HepG2 (cell line): ENCODE measurements around the gene TMEM100. TPM values are rescaled to one million over a fixed set of nuclear protein-coding genes. Genes with fewer than 3 reads are reported as not detected.

Experiments used
- ATAC-seq: fragments of 200-7000 bp; cut with Tn5 transposase; 3 replicates; pipeline ENCODE4 v1.9.1; 2020; ENCODE audit warnings: mild to moderate bottlenecking, moderate library complexity
- BruUV-seq: library from RNA; stranded (reverse); fragments of 400-500 nt; replicated peaks from 2 replicates; lab custom pipeline; 2021; lab: Mats Ljungman, UMichigan
- CTCF ChIA-PET: fragments of 300-600 bp; formaldehyde crosslinking; extraction: SDS; loops from one replicate; lab custom pipeline; 2021; ENCODE audit warnings: low total read pairs, inconsistent platforms, low intra/inter-chr PET ratio; lab: Yijun Ruan, JAX
- POLR2A ChIA-PET: fragments of 350-600 bp; sonication (Branson Sonifier 250); formaldehyde crosslinking; loops from one replicate; lab custom pipeline; 2020; ENCODE audit warnings: antibody characterized with exemption, inconsistent platforms; lab: Yijun Ruan, JAX
- DNase-seq: peaks from one replicate; pipeline ENCODE4 v3.0.0-alpha.2; 2015; ENCODE audit warnings: low spot score
- FAIRE-seq: peaks from 3 replicates; lab custom pipeline; 2011; peaks lifted over from hg19 to GRCh38; lab: Jason Lieb, UNC
- H2AFZ ChIP-seq: one replicate; pipeline ENCODE4 v1.6.1; 2011; ENCODE audit warnings: low read length, inconsistent platforms
- H3K27ac ChIP-seq: fragments of 300-600 bp; 3 replicates; pipeline ENCODE4 v1.8.0; 2011; ENCODE audit warnings: mixed run types, mild to moderate bottlenecking, mixed read lengths, low read length, inconsistent platforms; ENCODE audit not compliant: insufficient read depth; ENCODE audit errors: extremely low read length
- H3K27me3 ChIP-seq, 2 experiments: fragments of 200-600 bp in 1 of 2; 2 replicates in 1 of 2; 3 replicates in 1 of 2; pipeline versions ENCODE4 v1.6.0 to v1.8.0; 2011; ENCODE audit warnings: low read length in 2 of 2, mild to moderate bottlenecking in 2 of 2, moderate library complexity in 2 of 2, inconsistent platforms in 1 of 2; ENCODE audit not compliant: insufficient read depth in 2 of 2, control insufficient read depth in 1 of 2
- H3K36me3 ChIP-seq, 2 experiments: fragments of 200-600 bp in 1 of 2; replicated peaks in 1 of 2; 2 replicates in 1 of 2; 3 replicates in 1 of 2; pipeline versions ENCODE4 v1.5.1 to v1.8.0; 2011; ENCODE audit warnings: low read length in 2 of 2, inconsistent platforms in 1 of 2; ENCODE audit not compliant: insufficient read depth in 2 of 2, control insufficient read depth in 1 of 2
- H3K4me1 ChIP-seq: 2 replicates; pipeline ENCODE4 v1.5.1; 2012; ENCODE audit warnings: low read length, inconsistent platforms; ENCODE audit not compliant: insufficient read depth
- H3K4me2 ChIP-seq: 2 replicates; pipeline ENCODE4 v1.6.0; 2011; ENCODE audit warnings: low read depth, low read length, inconsistent platforms
- H3K4me3 ChIP-seq, 3 experiments: fragments of 200-600 bp in 1 of 3; sonication (generic), shearing (Covaris generic) in 1 of 3; replicated peaks in 1 of 3; 2 replicates each; pipeline ENCODE4 v1.5.1; 2011 to 2016; ENCODE audit warnings: low read length in 3 of 3, inconsistent platforms in 2 of 3, low read depth in 2 of 3, mild to moderate bottlenecking in 2 of 3, control low read depth in 1 of 3, mixed read lengths in 1 of 3; ENCODE audit not compliant: insufficient read depth in 1 of 3
- H3K79me2 ChIP-seq: one replicate; pipeline ENCODE4 v1.6.1; 2011; ENCODE audit warnings: low read length, inconsistent platforms; ENCODE audit not compliant: insufficient read depth
- H3K9ac ChIP-seq: 2 replicates; pipeline ENCODE4 v1.6.0; 2011; ENCODE audit warnings: mild to moderate bottlenecking, low read depth, low read length, inconsistent platforms; ENCODE audit not compliant: insufficient read depth
- H3K9me3 ChIP-seq: 2 replicates; pipeline ENCODE4 v1.5.1; 2012; ENCODE audit warnings: mild to moderate bottlenecking, low read length
- H4K20me1 ChIP-seq: 2 replicates; pipeline ENCODE4 v1.6.0; 2011; ENCODE audit warnings: inconsistent platforms, mild to moderate bottlenecking, low read length, moderate library complexity; ENCODE audit not compliant: insufficient read depth
- CEBPB ChIP-seq: IDR thresholded peaks from 2 replicates; pipeline ENCODE4 v1.6.1; 2011; ENCODE audit warnings: low read depth, low read length, improper control_type of control experiment, borderline replicate concordance
- NFE2L2 ChIP-seq: fragments of 150-350 bp; IDR thresholded peaks from 2 replicates; pipeline ENCODE4 v1.6.1; 2014; ENCODE audit warnings: low read length
- SALL2 ChIP-seq: sonication (generic); formaldehyde crosslinking; IDR thresholded peaks from 2 replicates; pipeline ENCODE4 v1.8.1; 2023; ENCODE audit warnings: mild to moderate bottlenecking, missing genetic modification reagents, inconsistent platforms
- ZNF530 ChIP-seq: sonication (generic); formaldehyde crosslinking; IDR thresholded peaks from 2 replicates; pipeline ENCODE4 v1.5.0; 2020; ENCODE audit warnings: low read depth, mild to moderate bottlenecking, missing genetic modification reagents
- WGBS: methylation state at CpG from one replicate; pipeline ENCODE4 v1.1.6; 2017; ENCODE audit warnings: low lambda C conversion rate; 5-methylcytosine and 5-hydroxymethylcytosine counted together
- in situ Hi-C: cut with HindIII; loops from 2 replicates; pipeline ENCODE4 v1.10.0; 2017; ENCODE audit warnings: low pct_unique_long_range_greater_than_20kb; ENCODE audit not compliant: extremely low pct_ligation_motif_present
- intact Hi-C: fragments of 100-400 bp; cut with micrococcal nuclease; formaldehyde crosslinking; loops from one replicate; pipeline ENCODE4 v1.10.0; 2022; ENCODE audit not compliant: unreplicated experiment
- polyA plus RNA-seq, 8 experiments: library from polyadenylated mRNA; depleted of rRNA in 3 of 8; stranded (reverse) in 7 of 8; unstranded in 1 of 8; fragments of >200 nt; fragmentation: Illumina TruSeq in 4 of 8; extraction: Trizol in 4 of 8; gene quantifications; 2 replicates each; pipeline versions ENCODE4 v1.2.1 to v1.2.3, GENCODE V29; 2011 to 2016; ENCODE audit warnings: low read depth in 4 of 8, missing spikeins in 1 of 8, mixed read lengths in 1 of 8; ENCODE audit not compliant: insufficient read depth in 1 of 8
- total RNA-seq, 5 experiments: library from RNA; depleted of rRNA; stranded (reverse); fragments of >200 nt; fragmentation: Illumina TruSeq; extraction: Trizol; gene quantifications; 2 replicates each; pipeline ENCODE4 v1.2.3, GENCODE V29; 2016; ENCODE audit warnings: low read depth in 1 of 5
- TF ChIP-seq, protein P1 (sequence below): sonication (generic); formaldehyde crosslinking; IDR thresholded peaks from 2 replicates; pipeline ENCODE4 v1.4.0; 2020; ENCODE audit warnings: mild to moderate bottlenecking, missing genetic modification reagents

The TMEM100 gene
- total and polyA plus RNA-seq, 2 of the 13 experiments (the other 11 are each of a cell fraction or from before 2014, with no cell fraction given), result not detected

DNA sequence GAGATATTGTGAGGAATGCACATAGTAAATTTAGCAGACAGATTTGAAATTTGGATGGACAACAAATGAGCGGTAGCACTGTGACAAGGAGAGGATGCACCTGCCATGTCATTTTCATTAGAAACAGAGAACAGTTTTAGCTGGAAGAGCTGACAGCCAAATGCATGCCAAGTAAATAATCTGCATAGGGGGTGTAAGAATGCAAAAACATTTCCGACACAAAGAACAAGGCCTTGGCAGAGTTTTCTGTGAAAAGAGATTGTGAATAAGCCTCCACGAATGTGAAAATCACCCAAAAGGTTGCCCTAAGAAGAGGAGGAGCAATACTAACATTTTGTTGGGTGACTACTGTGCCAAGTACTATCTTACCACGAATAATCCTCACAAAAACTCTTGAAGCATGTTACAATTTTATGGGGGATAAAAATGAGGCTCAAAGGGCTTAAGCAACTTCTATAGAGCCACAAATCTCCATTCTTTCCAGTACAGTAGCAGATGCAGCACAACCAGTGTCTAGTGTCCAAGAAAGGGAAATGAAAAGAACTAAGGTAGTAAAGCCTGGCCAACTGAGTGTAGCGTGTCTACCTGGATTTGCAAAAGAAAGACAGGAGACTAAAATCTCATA is 28.3 kb downstream of the TMEM100 start:
- in situ Hi-C loops (no loop called here), intact Hi-C loops (no loop called here)
- Histone ChIP-seq H3K79me2 (no peaks in the 10 kb centered on the region), H3K27me3 (no peaks in the 10 kb centered on the region), H3K4me1 (no peaks in the 10 kb centered on the region), H3K36me3 (no peaks in the 10 kb centered on the region), H4K20me1 (no peaks in the 10 kb centered on the region), H3K4me2 (no peak overlapping the region), H3K4me3 (no peak overlapping the region), H3K9ac (no peak overlapping the region), H2AFZ (no peak overlapping the region), H3K9me3 (no peaks in the 10 kb centered on the region), H3K27ac (no peak overlapping the region)
- DNase-seq (no peak), FAIRE-seq (no peak), ATAC-seq (no peak)
- ChIA-PET CTCF (no interaction called here), POLR2A (no interaction called here)
- no peak for TF ChIP-seq ZNF530 (CRISPR knock-in tag)
- 17% methylated on average over 5 of the region's 5 CpGs for whole genome bisulfite sequencing
- BruUV-seq, result no TSS peak

DNA sequence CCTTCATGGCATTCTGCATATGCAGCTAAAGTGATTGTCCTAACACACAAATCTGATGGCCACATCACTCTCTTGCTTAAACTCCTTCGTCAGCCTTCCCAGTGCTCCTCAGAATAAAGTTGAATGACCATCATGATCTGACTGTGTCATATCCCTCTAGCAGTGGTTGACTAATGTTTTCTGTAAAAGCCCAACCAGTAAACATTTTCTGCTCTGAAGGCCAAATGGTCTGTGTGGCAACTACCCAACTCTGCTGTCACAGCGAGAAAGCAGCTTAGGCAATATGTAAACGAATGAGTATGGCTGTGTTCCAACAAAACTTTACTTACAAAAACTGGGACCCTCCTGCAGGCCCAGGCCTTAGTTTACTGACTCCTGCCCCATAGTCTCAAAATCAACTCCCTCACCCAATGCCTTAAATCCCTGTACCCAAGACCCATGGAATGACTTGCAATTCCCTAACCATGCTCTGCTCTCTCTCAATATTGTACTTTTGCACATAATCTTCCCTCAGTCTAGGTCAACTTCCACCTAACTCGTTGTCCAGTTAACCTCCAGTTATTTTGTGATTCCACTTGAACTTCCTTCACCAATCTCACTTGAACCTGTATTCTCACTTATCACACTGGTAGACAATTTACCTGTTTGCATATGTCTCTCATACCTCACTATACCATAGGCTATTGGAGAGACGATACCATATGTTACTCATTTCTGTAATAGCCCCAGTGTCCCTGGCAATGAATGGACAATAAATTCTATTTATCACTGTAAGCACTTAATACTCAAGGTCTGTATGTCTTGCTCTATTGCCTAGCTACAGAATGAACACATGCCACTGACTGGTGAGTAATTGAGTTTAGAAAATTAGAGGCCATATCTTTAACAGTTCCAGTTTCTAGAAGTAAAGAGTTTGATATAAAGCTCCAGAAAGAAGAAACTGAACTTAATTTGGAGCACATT is 29.1 kb downstream of the TMEM100 start:
- no peak for FAIRE-seq
- no peak overlapping the region for H2AFZ ChIP-seq
- H3K79me2 ChIP-seq, result no peaks in the 10 kb centered on the region
- H3K27me3 ChIP-seq, result no peaks in the 10 kb centered on the region
- TF ChIP-seq SALL2, result no peak
- TF ChIP-seq, protein P1, sequence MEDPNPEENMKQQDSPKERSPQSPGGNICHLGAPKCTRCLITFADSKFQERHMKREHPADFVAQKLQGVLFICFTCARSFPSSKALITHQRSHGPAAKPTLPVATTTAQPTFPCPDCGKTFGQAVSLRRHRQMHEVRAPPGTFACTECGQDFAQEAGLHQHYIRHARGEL, result no peak
- peak; percentile 38; the same call in 1 of the 2 replicates for TF ChIP-seq CEBPB
- peak; percentile 31 for TF ChIP-seq NFE2L2
- H4K20me1 ChIP-seq, result no peaks in the 10 kb centered on the region
- no peak for ATAC-seq
- CTCF ChIA-PET, result no interaction called here
- no peaks in the 10 kb centered on the region for H3K9me3 ChIP-seq
- no peak for DNase-seq
- no peak overlapping the region for H3K9ac ChIP-seq
- no peaks in the 10 kb centered on the region for H3K4me1 ChIP-seq
- intact Hi-C loops, result no loop called here
- WGBS, result under 1% methylated on average over 5 of the region's 5 CpGs
- no peak overlapping the region for H3K27ac ChIP-seq
- H3K4me3 ChIP-seq, result no peak overlapping the region
- H3K36me3 ChIP-seq, result no peaks in the 10 kb centered on the region
- no peak overlapping the region for H3K4me2 ChIP-seq
- in situ Hi-C loops, result no loop called here
- POLR2A ChIA-PET, result no interaction called here
- BruUV-seq, result no TSS peak
